Measurements from ENCODE around the gene DPCD. TPM values are rescaled to one million over a fixed set of nuclear protein-coding genes. Genes with fewer than 3 reads are reported as not detected.
A peak's percentile ranks its signal among the peaks of the same experiment; 100 is the strongest.

DPCD gene
- total RNA-seq, 1 experiment from 2014 or later: 39.5 TPM

- H3K4me1 ChIP-seq (ENCODE audit: control insufficient read depth in 1 of 2, insufficient read depth in 2 of 2, low read length in 2 of 2): peaks cover 6 to 12% of the 10 kb centered on the region in 2 experiments; a peak in 3 of 4 replicates
- H3K4me2 ChIP-seq (ENCODE audit: low read length): no peak overlapping the region
- no peak overlapping the region for H3K4me3 ChIP-seq (replicated peaks in 1 of 2; ENCODE audit: low read depth in 1 of 2, low read length in 2 of 2)
- no peaks in the 10 kb centered on the region for H3K9me3 ChIP-seq (ENCODE audit: control insufficient read depth in 1 of 2, insufficient read depth in 1 of 2, low read depth in 1 of 2, low read length in 2 of 2)
- no peaks in the 10 kb centered on the region for H4K20me1 ChIP-seq (ENCODE audit: insufficient read depth)
- peak; percentile 21; the same call in 1 of the 2 replicates for ATAC-seq
- no peak overlapping the region for H3K27ac ChIP-seq (ENCODE audit: low read depth, low read length)
- DNase-seq (ENCODE audit: low read depth, low spot score): no peak
- TF ChIP-seq FOSL1 (IDR thresholded peaks at IDR 0.05; ENCODE audit: low read depth): no peak
- TF ChIP-seq, protein P1, sequence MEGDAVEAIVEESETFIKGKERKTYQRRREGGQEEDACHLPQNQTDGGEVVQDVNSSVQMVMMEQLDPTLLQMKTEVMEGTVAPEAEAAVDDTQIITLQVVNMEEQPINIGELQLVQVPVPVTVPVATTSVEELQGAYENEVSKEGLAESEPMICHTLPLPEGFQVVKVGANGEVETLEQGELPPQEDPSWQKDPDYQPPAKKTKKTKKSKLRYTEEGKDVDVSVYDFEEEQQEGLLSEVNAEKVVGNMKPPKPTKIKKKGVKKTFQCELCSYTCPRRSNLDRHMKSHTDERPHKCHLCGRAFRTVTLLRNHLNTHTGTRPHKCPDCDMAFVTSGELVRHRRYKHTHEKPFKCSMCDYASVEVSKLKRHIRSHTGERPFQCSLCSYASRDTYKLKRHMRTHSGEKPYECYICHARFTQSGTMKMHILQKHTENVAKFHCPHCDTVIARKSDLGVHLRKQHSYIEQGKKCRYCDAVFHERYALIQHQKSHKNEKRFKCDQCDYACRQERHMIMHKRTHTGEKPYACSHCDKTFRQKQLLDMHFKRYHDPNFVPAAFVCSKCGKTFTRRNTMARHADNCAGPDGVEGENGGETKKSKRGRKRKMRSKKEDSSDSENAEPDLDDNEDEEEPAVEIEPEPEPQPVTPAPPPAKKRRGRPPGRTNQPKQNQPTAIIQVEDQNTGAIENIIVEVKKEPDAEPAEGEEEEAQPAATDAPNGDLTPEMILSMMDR (IDR thresholded peaks at IDR 0.05 in 2 of 3, conservative IDR thresholded peaks at IDR 0.05 in 1 of 3; ENCODE audit: borderline replicate concordance in 1 of 3, insufficient read depth in 1 of 3, low read depth in 2 of 3, low read length in 2 of 3): no peak
- TF ChIP-seq POLR2A (IDR thresholded peaks at IDR 0.05; ENCODE audit: borderline replicate concordance, extremely low read depth, insufficient read depth, insufficient read length): no peak
- TF ChIP-seq SIN3A (IDR thresholded peaks at IDR 0.05; ENCODE audit: low read depth): no peak
- TF ChIP-seq EZH2phosphoT487 (IDR thresholded peaks at IDR 0.05; ENCODE audit: borderline replicate concordance): no peak
- TF ChIP-seq EZH2 (IDR thresholded peaks at IDR 0.05): no peak
- no peak for TF ChIP-seq ZNF274 (IDR thresholded peaks at IDR 0.05; ENCODE audit: low read depth, low read length)
- TF ChIP-seq, protein P2, sequence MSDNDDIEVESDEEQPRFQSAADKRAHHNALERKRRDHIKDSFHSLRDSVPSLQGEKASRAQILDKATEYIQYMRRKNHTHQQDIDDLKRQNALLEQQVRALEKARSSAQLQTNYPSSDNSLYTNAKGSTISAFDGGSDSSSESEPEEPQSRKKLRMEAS (IDR thresholded peaks at IDR 0.05): no peak
- TF ChIP-seq ZBTB33 (IDR thresholded peaks at IDR 0.05; ENCODE audit: extremely low read depth, insufficient replicate concordance, low read length): no peak
- ChIA-PET POLR2A (no interaction called here), RAD21 (ENCODE audit: low non-redundant PET in 1 of 2, low total read pairs in 2 of 2, uncharacterized antibody in 2 of 2, unreplicated experiment in 2 of 2) (no interaction called here), CTCF (interaction anchor here (1.4 to 2.2 kb wide), 2 partner anchors 260 to 347 kb away, joined by 3 to 9 read pairs; no protein-coding TSS in a partner anchor)
- H3K9me2 ChIP-seq (ENCODE audit: insufficient read depth): no peaks in the 10 kb centered on the region
- H3K27me3 ChIP-seq (ENCODE audit: insufficient read depth, low read length): no peaks in the 10 kb centered on the region; the same call in 1 of the 2 replicates
- intact Hi-C loops (cut with micrococcal nuclease): no loop called here
- H3K79me2 ChIP-seq (ENCODE audit: insufficient read depth, low read length): no peaks in the 10 kb centered on the region
- H3K9ac ChIP-seq (ENCODE audit: low read length): no peak overlapping the region
- BruUV-seq (replicated peaks): no TSS peak
- H3K36me3 ChIP-seq (ENCODE audit: control insufficient read depth in 1 of 2, insufficient read depth in 2 of 2, low read length in 2 of 2): no peaks in the 10 kb centered on the region
- no peak overlapping the region for H2AFZ ChIP-seq (ENCODE audit: low read depth, low read length, poor library complexity, severe bottlenecking)
Observed at GRCh38 chr10:101561068-101561915, 26.8 kb upstream of the DPCD start.

Measured in HCT116 (cell line).